Endodermal cell (in vitro differentiated cells): ENCODE results near the gene OXTR. TPM values are rescaled to one million over a fixed set of nuclear protein-coding genes. Genes with fewer than 3 reads are reported as not detected.

Experiments
- DNase-seq: peaks from one replicate; pipeline ENCODE4 v3.0.0-alpha.2; 2017
- H3K27ac ChIP-seq: 2 replicates; pipeline ENCODE4 v1.5.1; 2013; ENCODE audit warnings: mild to moderate bottlenecking, low read depth, low read length, moderate library complexity
- H3K27me3 ChIP-seq: 2 replicates; pipeline ENCODE4 v1.6.1; 2013; ENCODE audit warnings: mild to moderate bottlenecking, low read length, moderate library complexity; ENCODE audit not compliant: insufficient read depth, control insufficient read depth, poor library complexity, severe bottlenecking
- H3K36me3 ChIP-seq: 2 replicates; pipeline ENCODE4 v1.7.0; 2013; ENCODE audit warnings: mild to moderate bottlenecking, low read length, moderate library complexity; ENCODE audit not compliant: control insufficient read depth, insufficient read depth
- H3K4me1 ChIP-seq: one replicate; pipeline ENCODE4 v1.7.0; 2013; ENCODE audit warnings: low read length; ENCODE audit not compliant: control insufficient read depth, insufficient read depth
- H3K4me3 ChIP-seq: 2 replicates; pipeline ENCODE4 v1.5.1; 2013; ENCODE audit warnings: mild to moderate bottlenecking, low read length, moderate library complexity
- H3K9ac ChIP-seq: 2 replicates; pipeline ENCODE4 v1.6.1; 2013; ENCODE audit warnings: mild to moderate bottlenecking, low read length, moderate library complexity; ENCODE audit not compliant: poor library complexity, severe bottlenecking; ENCODE audit errors: extremely low read depth
- H3K9me3 ChIP-seq: 2 replicates; pipeline ENCODE4 v1.6.1; 2013; ENCODE audit warnings: mild to moderate bottlenecking, low read length, moderate library complexity; ENCODE audit not compliant: control insufficient read depth
- H3K27ac Mint-ChIP-seq: 2 replicates; pipeline ENCODE4 v1.8.0; 2020; ENCODE audit warnings: mixed read lengths
- H3K27me3 Mint-ChIP-seq: 2 replicates; pipeline ENCODE4 v1.8.0; 2021; ENCODE audit warnings: mild to moderate bottlenecking, mixed read lengths; ENCODE audit not compliant: insufficient read depth
- H3K36me3 Mint-ChIP-seq: 2 replicates; pipeline ENCODE4 v1.8.0; 2020; ENCODE audit warnings: low read depth, mixed read lengths
- H3K4me1 Mint-ChIP-seq: 2 replicates; pipeline ENCODE4 v1.8.0; 2020; ENCODE audit warnings: mixed read lengths
- H3K4me3 Mint-ChIP-seq: 2 replicates; pipeline ENCODE4 v1.8.0; 2020; ENCODE audit warnings: mild to moderate bottlenecking, moderate library complexity, mixed read lengths
- H3K9me3 Mint-ChIP-seq: 2 replicates; pipeline ENCODE4 v1.8.0; 2020; ENCODE audit warnings: mild to moderate bottlenecking, mixed read lengths
- CTCF ChIP-seq: fragments of 200-600 bp; sonication (generic); conservative IDR thresholded peaks from 2 replicates; pipeline ENCODE4 v1.5.0; 2021; ENCODE audit warnings: antibody characterized with exemption, mild to moderate bottlenecking
- WGBS, 2 experiments: methylation state at CpG; one replicate each; pipeline versions ENCODE4 v1.1.5 to v1.1.7; 2013; ENCODE audit warnings: missing lambda C conversion rate in 2 of 2, mixed read lengths in 1 of 2; ENCODE audit not compliant: insufficient coverage in 1 of 2, insufficient read length in 1 of 2; 5-methylcytosine and 5-hydroxymethylcytosine counted together
- total RNA-seq, 2 donors: library from RNA; stranded (reverse); fragmentation: NEBNext Ultra II Directional in 1 of 2; extraction: Animal tissue kit (Norgen Biotek cat#: 25700) in 1 of 2; gene quantifications; 2 replicates in 1 of 2; 3 replicates in 1 of 2; pipeline ENCODE4 v1.2.1, GENCODE V29; 2021

OXTR gene
- total RNA-seq, 2 donors from 2014 or later, result 10.6 to 13.1 TPM

GRCh38 chr3:8705575-8705974 is 63.8 kb downstream of the OXTR start:
- H3K4me3 Mint-ChIP-seq, result no peak overlapping the region
- peaks cover 18% of the 10 kb centered on the region for H3K27me3 ChIP-seq
- peaks cover 49% of the 10 kb centered on the region for H3K27me3 Mint-ChIP-seq
- H3K4me1 ChIP-seq, result peaks cover 3% of the 10 kb centered on the region
- no peak for TF ChIP-seq CTCF
- no peak for DNase-seq
- no peaks in the 10 kb centered on the region for H3K36me3 Mint-ChIP-seq
- H3K36me3 ChIP-seq, result no peaks in the 10 kb centered on the region
- no peak overlapping the region for H3K9ac ChIP-seq
- H3K27ac Mint-ChIP-seq, result no peak overlapping the region
- 67 to 90% methylated on average over 1 to 3 of the region's 3 CpGs for WGBS, 2 experiments
- H3K9me3 Mint-ChIP-seq, result no peaks in the 10 kb centered on the region
- H3K4me3 ChIP-seq, result no peak overlapping the region
- H3K27ac ChIP-seq, result no peak overlapping the region
- peaks cover 6% of the 10 kb centered on the region for H3K9me3 ChIP-seq
- peaks cover 17% of the 10 kb centered on the region for H3K4me1 Mint-ChIP-seq

- H3K9me3 Mint-ChIP-seq, result no peaks in the 10 kb centered on the region
- TF ChIP-seq CTCF, result peak; percentile 83
- Histone ChIP-seq H3K27me3 (peaks cover 10% of the 10 kb centered on the region), H3K27ac (no peak overlapping the region), H3K36me3 (no peaks in the 10 kb centered on the region), H3K9ac (no peak overlapping the region), H3K4me1 (no peaks in the 10 kb centered on the region), H3K4me3 (no peak overlapping the region), H3K9me3 (peaks cover 6% of the 10 kb centered on the region)
- peaks cover 23% of the 10 kb centered on the region for H3K27me3 Mint-ChIP-seq
- peak; percentile 84 for DNase-seq
- WGBS, 2 experiments, result 36% methylated on average over 3 of the region's 3 CpGs; no CpG with 5 or more reads in 1 of the 2 experiments
- H3K27ac Mint-ChIP-seq, result no peak overlapping the region
- H3K36me3 Mint-ChIP-seq, result no peaks in the 10 kb centered on the region
- H3K4me3 Mint-ChIP-seq, result no peak overlapping the region
- H3K4me1 Mint-ChIP-seq, result no peaks in the 10 kb centered on the region
Measured at GRCh38 chr3:8702560-8702959, 66.9 kb downstream of the OXTR start.

Other genes starting within 250 kb of the OXTR start
- 1 to 10 TPM; 5.3 to 7.9 TPM for gene SSUH2, start 124.8 kb downstream of the OXTR start, total RNA-seq
- gene CAV3, start 35.8 kb downstream of the OXTR start, total RNA-seq, result not detected
- 10 to 100 TPM; 18.2 to 20.8 TPM for gene RAD18, start 193.9 kb upstream of the OXTR start, total RNA-seq